ENCODE results near the gene NXPH3. TPM values are rescaled to one million over a fixed set of nuclear protein-coding genes. Genes with fewer than 3 reads are reported as not detected.
"Not testable (repeated sequence)": the region's sequence is repeated elsewhere in the genome, so short reads cannot be mapped to it uniquely, and the experiment has no call there.

NXPH3 gene
- total RNA-seq, 1 donor from 2014 or later, result not detected

GRCh38 chr17:49548051-49548505, 27.6 kb upstream of the NXPH3 start:
- peaks cover 5% of the 10 kb centered on the region for H3K9me3 Mint-ChIP-seq
- H3K27ac Mint-ChIP-seq, result no peak overlapping the region
- no peak for ATAC-seq (ENCODE audit: low read depth)
- POLR2A ChIA-PET, result no interaction called here
- CTCF ChIA-PET, result no interaction called here
- intact Hi-C loops (cut with micrococcal nuclease), result no loop called here
- DNase-seq, result no peak
- no peak overlapping the region for H3K4me3 Mint-ChIP-seq
- H3K36me3 Mint-ChIP-seq (ENCODE audit: low read depth), result no peaks in the 10 kb centered on the region
- H3K4me1 Mint-ChIP-seq, result no peaks in the 10 kb centered on the region
- TF ChIP-seq CTCF (IDR thresholded peaks at IDR 0.05), result no peak
- H3K27me3 Mint-ChIP-seq, result peaks cover 8% of the 10 kb centered on the region

GRCh38 chr17:49548506-49549310, 27.0 kb upstream of the NXPH3 start:
- no peak overlapping the region for H3K4me3 Mint-ChIP-seq
- H3K27ac Mint-ChIP-seq, result no peak overlapping the region
- no peak for ATAC-seq (ENCODE audit: low read depth)
- no peaks in the 10 kb centered on the region for H3K36me3 Mint-ChIP-seq (ENCODE audit: low read depth)
- intact Hi-C loops (cut with micrococcal nuclease), result no loop called here
- H3K9me3 Mint-ChIP-seq, result peaks cover 5% of the 10 kb centered on the region
- DNase-seq, result no peak
- TF ChIP-seq CTCF (IDR thresholded peaks at IDR 0.05), result no peak
- ChIA-PET CTCF (no interaction called here), POLR2A (no interaction called here)
- H3K4me1 Mint-ChIP-seq, result no peaks in the 10 kb centered on the region
- H3K27me3 Mint-ChIP-seq, result peaks cover 8% of the 10 kb centered on the region

GRCh38 chr17:49549311-49549605, 26.4 kb upstream of the NXPH3 start:
- ATAC-seq (ENCODE audit: low read depth) (no peak), DNase-seq (no peak)
- no peak overlapping the region for H3K4me3 Mint-ChIP-seq
- no peak overlapping the region for H3K27ac Mint-ChIP-seq
- ChIA-PET POLR2A (no interaction called here), CTCF (no interaction called here)
- no peaks in the 10 kb centered on the region for H3K36me3 Mint-ChIP-seq (ENCODE audit: low read depth)
- no peaks in the 10 kb centered on the region for H3K4me1 Mint-ChIP-seq
- peaks cover under 1% of the 10 kb centered on the region for H3K9me3 Mint-ChIP-seq
- no peak for TF ChIP-seq CTCF (IDR thresholded peaks at IDR 0.05)
- intact Hi-C loops (cut with micrococcal nuclease), result no loop called here
- H3K27me3 Mint-ChIP-seq, result peaks cover 5% of the 10 kb centered on the region

GRCh38 chr17:49549691-49550678, 25.7 kb upstream of the NXPH3 start:
- intact Hi-C loops (cut with micrococcal nuclease), result no loop called here
- no peak for ATAC-seq (ENCODE audit: low read depth)
- Mint-ChIP-seq H3K27ac (no peak overlapping the region), H3K36me3 (ENCODE audit: low read depth) (no peaks in the 10 kb centered on the region), H3K9me3 (no peaks in the 10 kb centered on the region), H3K4me1 (no peaks in the 10 kb centered on the region), H3K4me3 (no peak overlapping the region), H3K27me3 (peaks cover 2% of the 10 kb centered on the region)
- CTCF ChIA-PET, result no interaction called here
- DNase-seq, result no peak
- POLR2A ChIA-PET, result no interaction called here
- TF ChIP-seq CTCF (IDR thresholded peaks at IDR 0.05), result no peak

- POLR2A ChIA-PET; CTCF ChIA-PET; ATAC-seq (ENCODE audit: low read depth); DNase-seq; H3K36me3 Mint-ChIP-seq (ENCODE audit: low read depth); H3K27me3 Mint-ChIP-seq; H3K4me3 Mint-ChIP-seq; intact Hi-C loops (cut with micrococcal nuclease); H3K9me3 Mint-ChIP-seq; H3K27ac Mint-ChIP-seq; H3K4me1 Mint-ChIP-seq: not testable (repeated sequence)
Observed at GRCh38 chr17:49550764-49551163, 24.9 kb upstream of the NXPH3 start.
